K562 (cell line): Measurements from ENCODE around the gene ZNF564. TPM values are rescaled to one million over a fixed set of nuclear protein-coding genes. Genes with fewer than 3 reads are reported as not detected.

Experiments
- CBFA2T3 ChIP-seq: fragments of 450-650 bp; IDR thresholded peaks from 2 replicates; pipeline ENCODE4 v1.6.1; 2017
- CHD1 ChIP-seq: fragments of 200-600 bp; sonication (generic); IDR thresholded peaks from one replicate; pipeline ENCODE4 v1.6.1; 2012; ENCODE audit warnings: mild to moderate bottlenecking, moderate library complexity, low read length, inconsistent platforms
- COPS2 ChIP-seq: fragments of 450-650 bp; conservative IDR thresholded peaks from 2 replicates; pipeline ENCODE4 v1.6.1; 2016; ENCODE audit warnings: mild to moderate bottlenecking, moderate library complexity
- EZH2 ChIP-seq: IDR thresholded peaks from 2 replicates; pipeline ENCODE4 v1.6.1; 2012; ENCODE audit warnings: low read depth, mild to moderate bottlenecking, inconsistent platforms, low read length, borderline replicate concordance
- HDAC2 ChIP-seq: fragments of 450-650 bp; IDR thresholded peaks from 2 replicates; pipeline ENCODE4 v1.6.1; 2016; ENCODE audit warnings: mild to moderate bottlenecking
- HIVEP1 ChIP-seq: fragments of 250-450 bp; sonication (Bioruptor Pico); IDR thresholded peaks from 2 replicates; pipeline ENCODE4 v1.4.0; 2020; ENCODE audit warnings: mild to moderate bottlenecking
- IFI16 ChIP-seq: fragments of 250-450 bp; sonication (Bioruptor Pico); IDR thresholded peaks from 2 replicates; pipeline ENCODE4 v2.1.2; 2022; ENCODE audit warnings: mild to moderate bottlenecking, inconsistent platforms
- KHSRP ChIP-seq: fragments of 450-650 bp; IDR thresholded peaks from 2 replicates; pipeline ENCODE4 v1.6.1; 2017
- KLF1 ChIP-seq: fragments of 450-650 bp; IDR thresholded peaks from 2 replicates; pipeline ENCODE4 v1.6.1; 2016; ENCODE audit warnings: missing genetic modification characterization, missing compliant biosample characterization
- MAZ ChIP-seq, 2 experiments: fragments of 450-650 bp in 1 of 2; sonication (generic) in 1 of 2; formaldehyde crosslinking; IDR thresholded peaks in 1 of 2; conservative IDR thresholded peaks in 1 of 2; 2 replicates each; pipeline versions ENCODE4 v1.4.0 to v1.5.0; 2020; ENCODE audit warnings: mild to moderate bottlenecking in 1 of 2, missing genetic modification reagents in 1 of 2
- NFXL1 ChIP-seq: fragments of 450-650 bp; formaldehyde crosslinking; IDR thresholded peaks from 2 replicates; pipeline ENCODE4 v1.4.0; 2021; ENCODE audit warnings: mild to moderate bottlenecking
- NONO ChIP-seq, 2 experiments: fragments of 200-400 bp in 1 of 2; fragments of 450-650 bp in 1 of 2; formaldehyde crosslinking in 1 of 2; IDR thresholded peaks; 2 replicates each; pipeline ENCODE4 v1.6.1; 2017; ENCODE audit warnings: low read depth in 2 of 2, mild to moderate bottlenecking in 2 of 2, moderate library complexity in 2 of 2, low read length in 1 of 2
- PCBP1 ChIP-seq: fragments of 200-400 bp; formaldehyde crosslinking; IDR thresholded peaks from 2 replicates; pipeline ENCODE4 v1.6.1; 2018; ENCODE audit warnings: mild to moderate bottlenecking, low read depth, low read length; ENCODE audit not compliant: poor library complexity, severe bottlenecking
- RBM14 ChIP-seq: fragments of 200-400 bp; formaldehyde crosslinking; IDR thresholded peaks from 2 replicates; pipeline ENCODE4 v1.6.1; 2018; ENCODE audit warnings: low read depth, mild to moderate bottlenecking, low read length, moderate library complexity, borderline replicate concordance; ENCODE audit not compliant: insufficient read depth
- RBM39 ChIP-seq: fragments of 200-400 bp; formaldehyde crosslinking; optimal IDR thresholded peaks from 2 replicates; pipeline ENCODE3; 2018; ENCODE audit warnings: low read depth, low read length
- RFX7 ChIP-seq: fragments of 250-450 bp; sonication (Bioruptor Pico); IDR thresholded peaks from 2 replicates; pipeline ENCODE4 v1.5.1; 2021; ENCODE audit warnings: mild to moderate bottlenecking
- SRSF7 ChIP-seq: fragments of 200-400 bp; formaldehyde crosslinking; optimal IDR thresholded peaks from 2 replicates; pipeline ENCODE3; 2017; ENCODE audit warnings: mild to moderate bottlenecking, low read depth, low read length
- TCF7 ChIP-seq: sonication (generic); IDR thresholded peaks from 2 replicates; pipeline ENCODE4 v1.6.1; 2016; ENCODE audit warnings: antibody characterized with exemption, borderline replicate concordance
- ZNF165 ChIP-seq: fragments of 250-450 bp; sonication (Bioruptor Pico); IDR thresholded peaks from 2 replicates; pipeline ENCODE4 v1.4.0; 2020; ENCODE audit warnings: borderline replicate concordance
- ZNF445 ChIP-seq: fragments of 250-450 bp; sonication (Bioruptor Pico); IDR thresholded peaks from 2 replicates; pipeline ENCODE4 v1.4.0; 2020; ENCODE audit warnings: low read depth, mild to moderate bottlenecking, moderate library complexity
- ZNF586 ChIP-seq: fragments of 450-650 bp; formaldehyde crosslinking; conservative IDR thresholded peaks from 2 replicates; pipeline ENCODE4 v1.4.0; 2020; ENCODE audit warnings: mild to moderate bottlenecking, moderate library complexity
- polyA plus RNA-seq, 8 experiments: library from polyadenylated mRNA; depleted of rRNA in 4 of 8; stranded (reverse) in 5 of 8; unstranded in 3 of 8; fragments of >200 nt; fragmentation: Nextera tagmentation in 2 of 8; fragmentation: Illumina TruSeq in 1 of 8; extraction: Ambion mirVana in 2 of 8; extraction: Trizol in 1 of 8; gene quantifications; 2 replicates each; pipeline versions ENCODE4 v1.2.1 to v1.2.3, GENCODE V29; 2011 to 2014; ENCODE audit warnings: inconsistent platforms in 1 of 8, missing spikeins in 1 of 8
- total RNA-seq, 7 experiments: library from RNA; depleted of rRNA in 6 of 7; stranded (reverse); fragments of >200 nt in 6 of 7; fragmentation: Illumina TruSeq in 2 of 7; extraction: Trizol in 2 of 7; gene quantifications; 2 replicates each; pipeline versions ENCODE4 v1.2.1 to v1.2.3, GENCODE V29; 2011 to 2021; ENCODE audit warnings: low replicate concordance in 1 of 7
- TF ChIP-seq, protein P1 (sequence below): IDR thresholded peaks from 2 replicates; pipeline ENCODE4 v1.6.1; 2014; ENCODE audit warnings: antibody characterized with exemption
- TF ChIP-seq, protein P2 (sequence below): fragments of 250-450 bp; sonication (Bioruptor Pico); IDR thresholded peaks from 2 replicates; pipeline ENCODE4 v1.4.0; 2020; ENCODE audit warnings: mild to moderate bottlenecking, moderate library complexity
- TF ChIP-seq, protein P3 (sequence below): fragments of 250-450 bp; sonication (Bioruptor Pico); IDR thresholded peaks from 2 replicates; pipeline ENCODE4 v1.8.0; 2021; ENCODE audit warnings: borderline replicate concordance, mild to moderate bottlenecking, moderate library complexity; ENCODE audit not compliant: poor library complexity, severe bottlenecking
- TF ChIP-seq, protein P4 (sequence below), 2 experiments: fragments of 450-650 bp; conservative IDR thresholded peaks; 2 replicates each; pipeline ENCODE4 v1.6.1; 2017; ENCODE audit warnings: mild to moderate bottlenecking in 2 of 2, moderate library complexity in 2 of 2

ZNF564 gene
- total and polyA plus RNA-seq, 9 of the 15 experiments (the other 6 are each of a cell fraction or from before 2014, with no cell fraction given) = 1.4 to 8.1 (median 5.6) TPM

DNA sequence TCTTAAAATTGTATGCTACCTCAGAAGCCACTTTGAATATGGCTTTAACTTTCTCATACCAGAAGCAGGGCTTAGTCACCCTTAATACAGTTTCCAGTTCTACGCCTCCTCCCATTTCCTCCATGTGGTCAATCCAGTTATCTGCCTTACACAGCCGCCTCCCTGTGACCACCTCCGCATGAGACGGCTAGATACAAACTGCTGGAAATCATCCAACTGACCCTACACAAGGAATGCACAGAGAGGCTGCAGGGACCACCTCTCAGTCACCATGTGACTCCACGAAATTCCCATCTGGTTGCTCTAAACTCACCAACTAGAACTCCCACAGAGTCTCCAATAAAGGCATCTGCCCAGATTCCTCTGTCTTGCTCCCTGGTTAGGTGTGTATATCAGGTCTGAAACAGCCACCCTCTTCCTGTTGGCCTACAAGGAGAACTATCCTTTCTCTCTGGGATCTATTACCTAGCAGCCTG is 6.8 kb downstream of the ZNF564 start (continued):
- TF ChIP-seq ZNF445 = no peak
- TF ChIP-seq, protein P1, sequence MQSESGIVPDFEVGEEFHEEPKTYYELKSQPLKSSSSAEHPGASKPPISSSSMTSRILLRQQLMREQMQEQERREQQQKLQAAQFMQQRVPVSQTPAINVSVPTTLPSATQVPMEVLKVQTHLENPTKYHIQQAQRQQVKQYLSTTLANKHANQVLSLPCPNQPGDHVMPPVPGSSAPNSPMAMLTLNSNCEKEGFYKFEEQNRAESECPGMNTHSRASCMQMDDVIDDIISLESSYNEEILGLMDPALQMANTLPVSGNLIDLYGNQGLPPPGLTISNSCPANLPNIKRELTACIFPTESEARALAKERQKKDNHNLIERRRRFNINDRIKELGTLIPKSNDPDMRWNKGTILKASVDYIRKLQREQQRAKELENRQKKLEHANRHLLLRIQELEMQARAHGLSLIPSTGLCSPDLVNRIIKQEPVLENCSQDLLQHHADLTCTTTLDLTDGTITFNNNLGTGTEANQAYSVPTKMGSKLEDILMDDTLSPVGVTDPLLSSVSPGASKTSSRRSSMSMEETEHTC = peak; percentile 86
- no peak for TF ChIP-seq RFX7
- TF ChIP-seq NONO (IDR thresholded peaks at IDR 0.05; ENCODE audit: low read depth in 2 of 2, low read length in 1 of 2) = peak in 1 of 2 experiments; percentile 52; a peak in 1 of 4 replicates
- TF ChIP-seq PCBP1 = no peak
- TF ChIP-seq ZNF586 (CRISPR knock-in tag) = no peak
- TF ChIP-seq HDAC2 = peak; percentile 91; the same call in 1 of the 2 replicates
- no peak for TF ChIP-seq KLF1
- TF ChIP-seq COPS2 = no peak
- TF ChIP-seq, protein P2, sequence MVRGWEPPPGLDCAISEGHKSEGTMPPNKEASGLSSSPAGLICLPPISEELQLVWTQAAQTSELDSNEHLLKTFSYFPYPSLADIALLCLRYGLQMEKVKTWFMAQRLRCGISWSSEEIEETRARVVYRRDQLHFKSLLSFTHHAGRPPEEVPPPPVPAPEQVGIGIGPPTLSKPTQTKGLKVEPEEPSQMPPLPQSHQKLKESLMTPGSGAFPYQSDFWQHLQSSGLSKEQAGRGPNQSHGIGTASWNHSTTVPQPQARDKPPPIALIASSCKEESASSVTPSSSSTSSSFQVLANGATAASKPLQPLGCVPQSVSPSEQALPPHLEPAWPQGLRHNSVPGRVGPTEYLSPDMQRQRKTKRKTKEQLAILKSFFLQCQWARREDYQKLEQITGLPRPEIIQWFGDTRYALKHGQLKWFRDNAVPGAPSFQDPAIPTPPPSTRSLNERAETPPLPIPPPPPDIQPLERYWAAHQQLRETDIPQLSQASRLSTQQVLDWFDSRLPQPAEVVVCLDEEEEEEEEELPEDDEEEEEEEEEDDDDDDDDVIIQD (CRISPR knock-in tag) = no peak
- no peak for TF ChIP-seq CHD1
- TF ChIP-seq RBM39 = no peak
- TF ChIP-seq KHSRP = 0 out of 2 replicates have a peak, but pooled peaks have one; percentile 62
- TF ChIP-seq MAZ (CRISPR knock-in tag; conservative IDR thresholded peaks at IDR 0.05 in 1 of 2, IDR thresholded peaks at IDR 0.05 in 1 of 2) = peak in 1 of 2 experiments; percentile 44; a peak in 3 of 4 replicates
- TF ChIP-seq NFXL1 (CRISPR knock-in tag) = no peak
- no peak for TF ChIP-seq IFI16 (CRISPR knock-in tag)
- TF ChIP-seq CBFA2T3 = peak; percentile 98
- TF ChIP-seq ZNF165 (CRISPR knock-in tag) = no peak
- TF ChIP-seq HIVEP1 (CRISPR knock-in tag) = no peak
- TF ChIP-seq SRSF7 = no peak
- TF ChIP-seq, protein P3, sequence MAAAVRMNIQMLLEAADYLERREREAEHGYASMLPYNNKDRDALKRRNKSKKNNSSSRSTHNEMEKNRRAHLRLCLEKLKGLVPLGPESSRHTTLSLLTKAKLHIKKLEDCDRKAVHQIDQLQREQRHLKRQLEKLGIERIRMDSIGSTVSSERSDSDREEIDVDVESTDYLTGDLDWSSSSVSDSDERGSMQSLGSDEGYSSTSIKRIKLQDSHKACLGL (CRISPR knock-in tag) = no peak
- TF ChIP-seq, protein P4, sequence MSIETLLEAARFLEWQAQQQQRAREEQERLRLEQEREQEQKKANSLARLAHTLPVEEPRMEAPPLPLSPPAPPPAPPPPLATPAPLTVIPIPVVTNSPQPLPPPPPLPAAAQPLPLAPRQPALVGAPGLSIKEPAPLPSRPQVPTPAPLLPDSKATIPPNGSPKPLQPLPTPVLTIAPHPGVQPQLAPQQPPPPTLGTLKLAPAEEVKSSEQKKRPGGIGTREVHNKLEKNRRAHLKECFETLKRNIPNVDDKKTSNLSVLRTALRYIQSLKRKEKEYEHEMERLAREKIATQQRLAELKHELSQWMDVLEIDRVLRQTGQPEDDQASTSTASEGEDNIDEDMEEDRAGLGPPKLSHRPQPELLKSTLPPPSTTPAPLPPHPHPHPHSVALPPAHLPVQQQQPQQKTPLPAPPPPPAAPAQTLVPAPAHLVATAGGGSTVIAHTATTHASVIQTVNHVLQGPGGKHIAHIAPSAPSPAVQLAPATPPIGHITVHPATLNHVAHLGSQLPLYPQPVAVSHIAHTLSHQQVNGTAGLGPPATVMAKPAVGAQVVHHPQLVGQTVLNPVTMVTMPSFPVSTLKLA (conservative IDR thresholded peaks at IDR 0.05) = peak; percentile 83 to 94
- TF ChIP-seq EZH2 = no peak
- no peak; the same call in 1 of the 2 replicates for TF ChIP-seq TCF7
- no peak for TF ChIP-seq RBM14
